ENCODE measurements around the gene KIAA0930.

DNA sequence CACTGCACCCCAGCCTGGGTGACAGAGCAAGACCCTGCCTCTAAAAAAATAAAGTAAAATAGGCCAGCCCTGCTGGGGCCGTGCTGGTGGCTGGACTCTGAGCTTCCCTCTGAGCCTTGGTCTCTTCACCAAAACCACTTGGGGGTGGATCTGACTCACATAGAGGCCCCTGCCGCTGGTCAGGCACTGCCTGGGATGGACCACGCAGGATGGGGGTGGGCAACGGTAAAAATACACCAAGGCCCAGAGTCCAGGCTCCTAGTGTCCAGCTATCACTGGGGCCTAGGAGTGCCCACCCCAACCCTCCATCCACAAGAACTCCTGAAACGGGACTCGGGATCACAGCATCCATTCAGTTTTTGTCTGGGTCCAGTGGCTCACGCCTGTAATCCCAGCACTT lies 31.8 kb upstream of the KIAA0930 start:
- TF ChIP-seq, protein P1, sequence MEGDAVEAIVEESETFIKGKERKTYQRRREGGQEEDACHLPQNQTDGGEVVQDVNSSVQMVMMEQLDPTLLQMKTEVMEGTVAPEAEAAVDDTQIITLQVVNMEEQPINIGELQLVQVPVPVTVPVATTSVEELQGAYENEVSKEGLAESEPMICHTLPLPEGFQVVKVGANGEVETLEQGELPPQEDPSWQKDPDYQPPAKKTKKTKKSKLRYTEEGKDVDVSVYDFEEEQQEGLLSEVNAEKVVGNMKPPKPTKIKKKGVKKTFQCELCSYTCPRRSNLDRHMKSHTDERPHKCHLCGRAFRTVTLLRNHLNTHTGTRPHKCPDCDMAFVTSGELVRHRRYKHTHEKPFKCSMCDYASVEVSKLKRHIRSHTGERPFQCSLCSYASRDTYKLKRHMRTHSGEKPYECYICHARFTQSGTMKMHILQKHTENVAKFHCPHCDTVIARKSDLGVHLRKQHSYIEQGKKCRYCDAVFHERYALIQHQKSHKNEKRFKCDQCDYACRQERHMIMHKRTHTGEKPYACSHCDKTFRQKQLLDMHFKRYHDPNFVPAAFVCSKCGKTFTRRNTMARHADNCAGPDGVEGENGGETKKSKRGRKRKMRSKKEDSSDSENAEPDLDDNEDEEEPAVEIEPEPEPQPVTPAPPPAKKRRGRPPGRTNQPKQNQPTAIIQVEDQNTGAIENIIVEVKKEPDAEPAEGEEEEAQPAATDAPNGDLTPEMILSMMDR (IDR thresholded peaks at IDR 0.05 in 8 of 11, conservative IDR thresholded peaks at IDR 0.05 in 3 of 11), result no peak
- no peak for TF ChIP-seq POLR2AphosphoS5 (IDR thresholded peaks at IDR 0.05)

Measured in spleen (tissue), 7 donors.